Neuron (in vitro differentiated cells): ENCODE data around the gene THEMIS2.
"Not testable (repeated sequence)": the region's sequence is repeated elsewhere in the genome, so short reads cannot be mapped to it uniquely, and the experiment has no call there.

Experiments used
- H2AFZ ChIP-seq: one replicate; pipeline ENCODE4 v1.6.1; 2013; ENCODE audit warnings: low read depth, mild to moderate bottlenecking, inconsistent platforms, low read length, moderate library complexity
- H3K27me3 ChIP-seq: one replicate; pipeline ENCODE4 v1.6.1; 2013; ENCODE audit warnings: low read length; ENCODE audit not compliant: insufficient read depth
- H3K36me3 ChIP-seq: one replicate; pipeline ENCODE4 v1.6.1; 2013; ENCODE audit warnings: low read length; ENCODE audit not compliant: insufficient read depth
- H3K4me1 ChIP-seq: one replicate; pipeline ENCODE4 v1.6.1; 2013; ENCODE audit warnings: low read length; ENCODE audit not compliant: insufficient read depth
- H3K4me3 ChIP-seq: 2 replicates; pipeline ENCODE4 v1.5.1; 2013; ENCODE audit warnings: mild to moderate bottlenecking, low read length, moderate library complexity
- H3K9me3 ChIP-seq: one replicate; pipeline ENCODE4 v1.6.1; 2013; ENCODE audit warnings: low read length

THEMIS2 gene

GRCh38 chr1:27856561-27857343, 15.6 kb upstream of the THEMIS2 start:
- Histone ChIP-seq H3K27me3 (no peaks in the 10 kb centered on the region), H3K36me3 (peaks cover 2% of the 10 kb centered on the region), H2AFZ (no peak overlapping the region), H3K4me3 (no peak overlapping the region), H3K9me3 (peaks cover 2% of the 10 kb centered on the region), H3K4me1 (peaks cover 7% of the 10 kb centered on the region)

GRCh38 chr1:27857552-27857951, 14.8 kb upstream of the THEMIS2 start:
- H3K36me3 ChIP-seq, H3K27me3 ChIP-seq, H3K4me3 ChIP-seq, H3K4me1 ChIP-seq, H3K9me3 ChIP-seq, H2AFZ ChIP-seq: not testable (repeated sequence)

- H3K4me3 ChIP-seq = no peak overlapping the region
- no peaks in the 10 kb centered on the region for H3K36me3 ChIP-seq
- H3K9me3 ChIP-seq = no peaks in the 10 kb centered on the region
- no peak overlapping the region for H2AFZ ChIP-seq
- H3K27me3 ChIP-seq = no peaks in the 10 kb centered on the region
- H3K4me1 ChIP-seq = peaks cover 12% of the 10 kb centered on the region
Measured at GRCh38 chr1:27858072-27858948, 14.0 kb upstream of the THEMIS2 start.

GRCh38 chr1:27858949-27859576, 13.3 kb upstream of the THEMIS2 start:
- Histone ChIP-seq H2AFZ (no peak overlapping the region), H3K4me3 (no peak overlapping the region), H3K9me3 (no peaks in the 10 kb centered on the region), H3K27me3 (no peaks in the 10 kb centered on the region), H3K36me3 (no peaks in the 10 kb centered on the region), H3K4me1 (peaks cover 16% of the 10 kb centered on the region)

GRCh38 chr1:27861436-27861835, 10.9 kb upstream of the THEMIS2 start:
- no peaks in the 10 kb centered on the region for H3K27me3 ChIP-seq
- H3K36me3 ChIP-seq = no peaks in the 10 kb centered on the region
- no peak overlapping the region for H3K4me3 ChIP-seq
- no peaks in the 10 kb centered on the region for H3K9me3 ChIP-seq
- peaks cover 16% of the 10 kb centered on the region for H3K4me1 ChIP-seq
- no peak overlapping the region for H2AFZ ChIP-seq

- Histone ChIP-seq H3K36me3 (no peaks in the 10 kb centered on the region), H3K4me3 (no peak overlapping the region), H2AFZ (no peak overlapping the region), H3K9me3 (no peaks in the 10 kb centered on the region), H3K4me1 (peaks cover 16% of the 10 kb centered on the region), H3K27me3 (no peaks in the 10 kb centered on the region)
Measured at GRCh38 chr1:27862004-27862403, 10.3 kb upstream of the THEMIS2 start.

- Histone ChIP-seq H3K9me3 (no peaks in the 10 kb centered on the region), H3K4me1 (peaks cover 18% of the 10 kb centered on the region), H2AFZ (no peak overlapping the region), H3K36me3 (no peaks in the 10 kb centered on the region), H3K27me3 (no peaks in the 10 kb centered on the region), H3K4me3 (no peak overlapping the region)
Measured at GRCh38 chr1:27862671-27863537, 9.4 kb upstream of the THEMIS2 start.

GRCh38 chr1:27863538-27863915, 8.8 kb upstream of the THEMIS2 start:
- H3K36me3 ChIP-seq = no peaks in the 10 kb centered on the region

GRCh38 chr1:27864264-27864895, 8.0 kb upstream of the THEMIS2 start:
- Histone ChIP-seq H3K4me3 (no peak overlapping the region), H3K27me3 (no peaks in the 10 kb centered on the region), H3K4me1 (peaks cover 11% of the 10 kb centered on the region), H3K36me3 (no peaks in the 10 kb centered on the region), H3K9me3 (no peaks in the 10 kb centered on the region), H2AFZ (no peak overlapping the region)

More at GRCh38 chr1:27863538-27863915, 8.8 kb upstream of the THEMIS2 start:
- Histone ChIP-seq H3K4me3 (no peak overlapping the region), H2AFZ (no peak overlapping the region), H3K9me3 (no peaks in the 10 kb centered on the region), H3K4me1 (peaks cover 18% of the 10 kb centered on the region), H3K27me3 (no peaks in the 10 kb centered on the region)

- no peaks in the 10 kb centered on the region for H3K9me3 ChIP-seq
- no peaks in the 10 kb centered on the region for H3K36me3 ChIP-seq
- H3K27me3 ChIP-seq = no peaks in the 10 kb centered on the region
- H3K4me3 ChIP-seq = no peak overlapping the region
- H3K4me1 ChIP-seq = peaks cover 10% of the 10 kb centered on the region
- H2AFZ ChIP-seq = no peak overlapping the region
Measured at GRCh38 chr1:27865821-27866220, 6.5 kb upstream of the THEMIS2 start.

GRCh38 chr1:27868556-27868931, 3.8 kb upstream of the THEMIS2 start:
- Histone ChIP-seq H3K27me3 (peaks cover 9% of the 10 kb centered on the region), H2AFZ (no peak overlapping the region), H3K4me1 (peaks cover 10% of the 10 kb centered on the region), H3K4me3 (no peak overlapping the region), H3K9me3 (no peaks in the 10 kb centered on the region), H3K36me3 (no peaks in the 10 kb centered on the region)
